ENCODE measurements around the gene CCL13. TPM values are rescaled to one million over a fixed set of nuclear protein-coding genes. Genes with fewer than 3 reads are reported as not detected.

The CCL13 gene
- total RNA-seq, 4 donors from 2014 or later, result 1.4 to 15.3 (median 4.1) TPM

Other genes with a start within 250 kb of the CCL13 start
- 100 to 1,000 TPM in 2 of 4 donors, 10 to 100 TPM in 2; 39.8 to 556 (median 227) TPM for gene CCL2, start 101.2 kb upstream of the CCL13 start, total RNA-seq
- gene CCL7, start 86.3 kb upstream of the CCL13 start, total RNA-seq, result 1 to 10 TPM in 2 of 4 donors, not detected in 2; 1.9 to 3.5 TPM
- gene CCL11, start 70.7 kb upstream of the CCL13 start, total RNA-seq, result 10 to 100 TPM in 1 of 4 donors, 1 to 10 TPM in 1, not detected in 2; 3.3 to 37.2 TPM
- 1 to 10 TPM in 3 of 4 donors, under 1 TPM in 1; 0.56 to 3.4 (median 2.9) TPM for gene CCL8, start 37.0 kb upstream of the CCL13 start, total RNA-seq
- gene CCL1, start 6.8 kb downstream of the CCL13 start, total RNA-seq, result not detected
- gene TMEM132E, start 223.1 kb downstream of the CCL13 start, total RNA-seq, result under 1 TPM in 2 of 4 donors, not detected in 2; 0.13 to 0.19 TPM

Measured in omental fat pad (tissue), 4 donors.